ENCODE results near the gene BCAS3.

BCAS3 gene

DNA sequence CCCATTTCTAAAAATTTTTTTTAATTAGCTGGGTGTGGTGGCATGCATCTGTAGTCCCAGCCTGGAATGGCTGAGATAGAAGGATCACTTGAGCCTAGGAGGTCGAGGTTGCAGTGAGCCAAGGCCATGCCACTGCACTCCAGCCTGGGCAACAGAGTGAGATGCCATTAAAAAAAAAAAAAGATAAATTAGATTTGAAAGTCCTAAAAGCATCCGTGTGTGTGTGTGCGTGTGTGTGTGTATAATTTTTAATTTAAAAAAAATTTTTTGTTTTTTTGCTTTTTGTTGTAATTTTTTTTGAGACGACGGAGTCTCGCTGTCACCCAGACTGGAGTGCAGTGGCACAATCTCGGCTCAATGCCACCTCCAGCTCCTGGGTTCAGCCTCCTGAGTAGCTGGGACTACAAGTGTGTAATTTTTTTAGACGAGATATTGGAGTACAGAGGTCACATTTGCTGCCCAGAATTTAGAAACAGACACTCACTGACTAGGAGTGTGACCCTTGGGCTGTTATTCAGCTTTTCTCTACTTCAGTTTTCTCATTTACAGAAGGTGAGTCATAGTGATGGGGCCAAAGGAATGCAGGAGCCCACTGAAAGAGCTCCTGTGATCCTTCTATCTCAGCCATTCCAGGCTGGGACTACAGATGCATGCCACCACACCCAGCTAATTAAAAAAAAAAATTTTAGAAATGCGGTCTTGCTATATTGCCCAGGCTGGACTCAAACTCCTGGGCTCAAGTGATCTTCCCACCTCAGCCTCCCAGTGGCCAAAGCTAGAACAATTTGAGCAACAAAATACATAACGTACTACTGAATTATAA is 749.0 kb downstream of the BCAS3 start:
- no peak for TF ChIP-seq CREB1 (IDR thresholded peaks at IDR 0.05; ENCODE audit: low read depth)
- TF ChIP-seq, protein P1, sequence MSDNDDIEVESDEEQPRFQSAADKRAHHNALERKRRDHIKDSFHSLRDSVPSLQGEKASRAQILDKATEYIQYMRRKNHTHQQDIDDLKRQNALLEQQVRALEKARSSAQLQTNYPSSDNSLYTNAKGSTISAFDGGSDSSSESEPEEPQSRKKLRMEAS (IDR thresholded peaks at IDR 0.05) = no peak
- no peak for TF ChIP-seq CEBPB (IDR thresholded peaks at IDR 0.05)
- no peak for TF ChIP-seq YY1 (IDR thresholded peaks at IDR 0.05; ENCODE audit: low read depth)
- TF ChIP-seq FOXM1 (IDR thresholded peaks at IDR 0.05; ENCODE audit: borderline replicate concordance, low read depth) = no peak

DNA sequence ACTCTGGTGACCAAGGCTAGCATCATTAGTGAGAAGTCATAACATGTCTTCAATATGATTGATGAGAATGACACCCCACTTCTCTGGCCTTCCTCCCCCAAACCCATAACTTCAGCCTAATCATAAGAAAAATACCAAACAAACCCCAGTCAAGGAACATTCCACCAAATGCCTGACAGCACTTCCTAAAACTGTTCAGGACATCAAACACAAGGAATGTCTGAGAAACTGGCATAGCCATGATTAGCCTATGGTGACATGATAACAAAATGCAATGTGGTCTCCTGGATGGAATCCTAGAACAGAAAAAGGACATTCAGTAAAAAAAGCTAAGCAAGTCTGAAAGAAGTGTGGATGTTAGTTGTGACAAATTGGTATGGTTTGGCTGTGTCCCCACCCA is 749.9 kb downstream of the BCAS3 start:
- TF ChIP-seq YY1 (IDR thresholded peaks at IDR 0.05; ENCODE audit: low read depth) (no peak), FOXM1 (IDR thresholded peaks at IDR 0.05; ENCODE audit: borderline replicate concordance, low read depth) (no peak)
- TF ChIP-seq, protein P1 (IDR thresholded peaks at IDR 0.05) = no peak
- TF ChIP-seq, protein P2, sequence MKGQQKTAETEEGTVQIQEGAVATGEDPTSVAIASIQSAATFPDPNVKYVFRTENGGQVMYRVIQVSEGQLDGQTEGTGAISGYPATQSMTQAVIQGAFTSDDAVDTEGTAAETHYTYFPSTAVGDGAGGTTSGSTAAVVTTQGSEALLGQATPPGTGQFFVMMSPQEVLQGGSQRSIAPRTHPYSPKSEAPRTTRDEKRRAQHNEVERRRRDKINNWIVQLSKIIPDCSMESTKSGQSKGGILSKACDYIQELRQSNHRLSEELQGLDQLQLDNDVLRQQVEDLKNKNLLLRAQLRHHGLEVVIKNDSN (IDR thresholded peaks at IDR 0.05) = no peak
- TF ChIP-seq, protein P3, sequence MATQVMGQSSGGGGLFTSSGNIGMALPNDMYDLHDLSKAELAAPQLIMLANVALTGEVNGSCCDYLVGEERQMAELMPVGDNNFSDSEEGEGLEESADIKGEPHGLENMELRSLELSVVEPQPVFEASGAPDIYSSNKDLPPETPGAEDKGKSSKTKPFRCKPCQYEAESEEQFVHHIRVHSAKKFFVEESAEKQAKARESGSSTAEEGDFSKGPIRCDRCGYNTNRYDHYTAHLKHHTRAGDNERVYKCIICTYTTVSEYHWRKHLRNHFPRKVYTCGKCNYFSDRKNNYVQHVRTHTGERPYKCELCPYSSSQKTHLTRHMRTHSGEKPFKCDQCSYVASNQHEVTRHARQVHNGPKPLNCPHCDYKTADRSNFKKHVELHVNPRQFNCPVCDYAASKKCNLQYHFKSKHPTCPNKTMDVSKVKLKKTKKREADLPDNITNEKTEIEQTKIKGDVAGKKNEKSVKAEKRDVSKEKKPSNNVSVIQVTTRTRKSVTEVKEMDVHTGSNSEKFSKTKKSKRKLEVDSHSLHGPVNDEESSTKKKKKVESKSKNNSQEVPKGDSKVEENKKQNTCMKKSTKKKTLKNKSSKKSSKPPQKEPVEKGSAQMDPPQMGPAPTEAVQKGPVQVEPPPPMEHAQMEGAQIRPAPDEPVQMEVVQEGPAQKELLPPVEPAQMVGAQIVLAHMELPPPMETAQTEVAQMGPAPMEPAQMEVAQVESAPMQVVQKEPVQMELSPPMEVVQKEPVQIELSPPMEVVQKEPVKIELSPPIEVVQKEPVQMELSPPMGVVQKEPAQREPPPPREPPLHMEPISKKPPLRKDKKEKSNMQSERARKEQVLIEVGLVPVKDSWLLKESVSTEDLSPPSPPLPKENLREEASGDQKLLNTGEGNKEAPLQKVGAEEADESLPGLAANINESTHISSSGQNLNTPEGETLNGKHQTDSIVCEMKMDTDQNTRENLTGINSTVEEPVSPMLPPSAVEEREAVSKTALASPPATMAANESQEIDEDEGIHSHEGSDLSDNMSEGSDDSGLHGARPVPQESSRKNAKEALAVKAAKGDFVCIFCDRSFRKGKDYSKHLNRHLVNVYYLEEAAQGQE (IDR thresholded peaks at IDR 0.05; ENCODE audit: low read depth) = no peak

DNA sequence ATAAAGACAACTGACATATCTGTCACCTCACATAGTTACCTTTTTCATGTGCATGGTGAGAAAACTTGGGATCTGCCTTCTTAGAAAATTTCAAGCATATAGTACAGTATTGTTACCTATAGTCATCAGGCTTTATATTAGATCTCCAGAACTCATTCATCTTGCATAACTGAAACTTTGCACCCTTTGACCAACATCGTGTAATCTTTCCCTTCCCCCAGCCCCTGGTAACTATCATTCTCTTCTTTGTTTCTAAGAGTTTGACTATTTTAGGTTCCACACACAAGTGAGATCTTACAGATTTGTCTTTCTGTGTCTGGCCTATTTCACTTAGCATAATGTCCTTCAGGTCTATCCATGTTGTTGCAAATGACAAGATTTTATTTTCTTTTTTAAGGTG is 751.6 kb downstream of the BCAS3 start:
- TF ChIP-seq NFIC (IDR thresholded peaks at IDR 0.05) = no peak
- TF ChIP-seq EGR1 (IDR thresholded peaks at IDR 0.05) = no peak
- TF ChIP-seq FOXM1 (IDR thresholded peaks at IDR 0.05; ENCODE audit: borderline replicate concordance, low read depth) = no peak
- no peak for TF ChIP-seq ZBTB7A (IDR thresholded peaks at IDR 0.05; ENCODE audit: low read depth)
- TF ChIP-seq TEAD4 (IDR thresholded peaks at IDR 0.05) = no peak
- no peak for TF ChIP-seq CEBPB (IDR thresholded peaks at IDR 0.05)
- TF ChIP-seq, protein P2 (IDR thresholded peaks at IDR 0.05) = no peak
- TF ChIP-seq, protein P3 (IDR thresholded peaks at IDR 0.05; ENCODE audit: low read depth) = no peak
- TF ChIP-seq CREB1 (IDR thresholded peaks at IDR 0.05; ENCODE audit: low read depth) = no peak
- no peak for TF ChIP-seq EP300 (IDR thresholded peaks at IDR 0.05; ENCODE audit: borderline replicate concordance)
- no peak for TF ChIP-seq TAF1 (IDR thresholded peaks at IDR 0.05; ENCODE audit: low read depth)
- TF ChIP-seq RAD21 (IDR thresholded peaks at IDR 0.05; ENCODE audit: low read depth) = no peak
- TF ChIP-seq, protein P1 (IDR thresholded peaks at IDR 0.05) = no peak
- TF ChIP-seq YY1 (IDR thresholded peaks at IDR 0.05; ENCODE audit: low read depth) = no peak
- TF ChIP-seq TCF12 (IDR thresholded peaks at IDR 0.05; ENCODE audit: low read depth) = no peak

DNA sequence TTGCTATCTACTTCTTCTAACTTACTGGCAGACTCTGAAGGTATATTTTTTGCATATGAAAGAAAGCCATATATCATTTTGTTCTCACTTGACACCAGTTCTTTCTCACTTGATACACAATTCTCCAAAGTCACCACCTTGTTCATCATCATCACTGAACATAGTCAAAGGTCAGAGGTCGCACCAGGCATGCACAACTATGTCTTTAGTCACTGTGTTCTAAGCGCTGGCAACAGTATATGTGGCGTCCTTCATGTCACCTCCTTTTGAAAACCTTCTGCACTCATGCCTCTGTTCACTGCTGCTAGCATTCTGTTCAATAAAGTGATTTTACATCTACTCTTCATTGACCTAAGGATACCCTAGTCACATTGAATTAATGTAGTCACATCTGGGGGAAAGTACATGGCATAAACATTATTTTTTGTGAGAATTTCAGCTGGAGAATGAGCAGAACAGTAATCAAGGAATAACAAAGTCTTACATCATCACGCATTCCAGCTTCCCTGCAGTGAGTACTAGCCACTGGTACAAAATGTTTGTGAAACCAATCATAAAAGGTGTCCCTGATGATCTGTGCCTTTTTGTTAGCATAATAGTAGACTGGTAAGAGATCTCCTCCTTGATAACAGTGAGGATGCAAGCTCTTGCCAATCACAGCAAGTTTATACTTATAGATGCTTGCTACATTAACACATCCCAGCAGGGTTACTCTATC is 754.1 kb downstream of the BCAS3 start:
- no peak for TF ChIP-seq RAD21 (IDR thresholded peaks at IDR 0.05; ENCODE audit: low read depth)
- no peak for TF ChIP-seq ZBTB7A (IDR thresholded peaks at IDR 0.05; ENCODE audit: low read depth)
- no peak for TF ChIP-seq CREB1 (IDR thresholded peaks at IDR 0.05; ENCODE audit: low read depth)
- TF ChIP-seq EGR1 (IDR thresholded peaks at IDR 0.05) = no peak

DNA sequence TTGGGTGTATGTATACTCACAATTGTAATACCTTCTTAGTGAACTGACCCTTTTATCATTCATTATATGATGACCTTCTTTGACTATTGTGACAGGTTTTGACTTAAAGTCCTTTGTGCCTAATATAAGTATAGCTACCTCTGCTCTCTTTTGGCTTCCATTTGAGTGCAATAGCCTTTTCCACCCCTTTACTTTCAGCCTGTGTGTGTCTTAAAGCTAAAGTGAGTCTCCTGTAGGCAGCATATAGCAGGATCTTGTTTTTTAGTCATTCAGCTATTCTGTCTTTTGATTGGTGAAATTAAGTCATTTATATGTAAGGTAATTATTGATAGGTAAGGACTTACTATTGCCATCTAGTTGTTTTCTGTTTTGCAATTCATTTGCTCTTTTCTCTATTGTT is 758.6 kb downstream of the BCAS3 start:
- TF ChIP-seq FOXM1 (IDR thresholded peaks at IDR 0.05; ENCODE audit: borderline replicate concordance, low read depth) (no peak), CREB1 (IDR thresholded peaks at IDR 0.05; ENCODE audit: low read depth) (no peak), NFIC (IDR thresholded peaks at IDR 0.05) (no peak), EGR1 (IDR thresholded peaks at IDR 0.05) (no peak), TAF1 (IDR thresholded peaks at IDR 0.05; ENCODE audit: low read depth) (no peak), EP300 (IDR thresholded peaks at IDR 0.05; ENCODE audit: borderline replicate concordance) (no peak), ZBTB7A (IDR thresholded peaks at IDR 0.05; ENCODE audit: low read depth) (no peak)
- TF ChIP-seq, protein P2 (IDR thresholded peaks at IDR 0.05) = no peak

All from Ishikawa (cell line).